ENCODE measurements around the gene RNF115. TPM values are rescaled to one million over a fixed set of nuclear protein-coding genes. Genes with fewer than 3 reads are reported as not detected.
"Not testable (repeated sequence)": the region's sequence is repeated elsewhere in the genome, so short reads cannot be mapped to it uniquely, and the experiment has no call there.

RNF115 gene
- total RNA-seq, 1 donor from 2014 or later: 15.5 TPM

DNA sequence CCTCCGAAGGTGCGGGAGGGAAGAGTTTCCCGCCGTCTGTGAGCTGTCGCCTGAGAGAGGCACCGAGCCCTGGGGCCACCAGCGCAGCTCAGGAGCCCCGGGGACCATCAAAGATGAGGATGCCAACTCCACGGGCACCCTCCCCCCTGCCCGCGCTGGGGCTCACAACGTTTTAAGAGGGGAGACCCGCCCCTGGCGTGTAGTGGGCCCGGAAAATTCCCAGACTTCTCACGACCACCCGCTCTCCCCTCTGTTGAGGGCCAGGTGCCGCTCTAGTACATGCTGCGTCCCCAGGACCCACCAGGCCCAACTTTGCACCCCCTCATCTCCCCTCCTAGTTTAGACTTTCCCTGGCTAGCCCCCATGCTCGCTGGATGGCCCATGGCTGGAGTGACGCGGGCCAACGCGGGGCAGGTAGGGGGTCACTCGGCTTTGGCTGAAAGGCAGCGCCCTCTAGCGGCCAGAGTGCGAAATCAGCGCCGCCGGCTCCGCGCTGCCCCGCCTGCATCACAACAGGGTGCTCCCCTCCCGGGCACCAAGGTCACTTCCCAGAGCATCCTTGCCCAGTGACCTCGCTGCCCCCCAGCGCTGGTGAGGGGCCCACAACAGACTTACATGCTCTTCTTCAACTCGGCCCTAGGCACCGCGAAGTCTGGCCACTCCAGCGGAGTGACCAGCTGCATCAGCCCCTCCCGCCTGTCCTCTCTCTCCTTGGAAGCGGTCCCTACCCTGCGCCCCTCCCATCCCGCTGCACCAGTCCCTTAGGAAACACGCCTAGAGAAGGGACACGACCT, 102.8 kb downstream of the RNF115 start:
- peak; percentile 93 for DNase-seq
- H3K4me1 Mint-ChIP-seq: peaks cover 17% of the 10 kb centered on the region
- intact Hi-C loops (cut with micrococcal nuclease): loop anchor here (10.0 kb wide), 1 partner anchor 126 kb away; no protein-coding TSS in a partner anchor
- H3K36me3 Mint-ChIP-seq (ENCODE audit: low read depth): no peaks in the 10 kb centered on the region
- peaks cover 24% of the 10 kb centered on the region for H3K27me3 Mint-ChIP-seq
- H3K27ac Mint-ChIP-seq: no peak overlapping the region
- H3K9me3 Mint-ChIP-seq: no peaks in the 10 kb centered on the region
- peak overlapping the region; percentile 79 for H3K4me3 Mint-ChIP-seq

DNA sequence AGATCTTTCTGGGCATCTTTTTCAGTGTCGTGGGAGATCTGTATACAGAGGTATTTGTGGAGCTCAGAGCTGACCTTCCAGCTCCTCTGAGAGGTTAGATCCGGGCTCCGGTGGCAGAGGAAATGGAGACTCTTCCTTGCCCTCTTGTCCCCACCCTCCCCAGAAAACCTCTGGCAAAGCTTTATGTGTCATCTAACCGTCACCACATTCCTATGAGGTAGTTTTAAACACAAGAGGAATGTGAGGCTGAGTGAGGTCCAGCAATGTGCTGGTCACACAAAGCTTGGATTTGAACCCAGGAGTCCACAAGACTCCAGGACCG, 103.4 kb downstream of the RNF115 start:
- peak overlapping the region; percentile 79 for H3K4me3 Mint-ChIP-seq
- H3K4me1 Mint-ChIP-seq: peaks cover 17% of the 10 kb centered on the region
- H3K27ac Mint-ChIP-seq: no peak overlapping the region
- no peaks in the 10 kb centered on the region for H3K36me3 Mint-ChIP-seq (ENCODE audit: low read depth)
- H3K9me3 Mint-ChIP-seq: no peaks in the 10 kb centered on the region
- H3K27me3 Mint-ChIP-seq: peaks cover 24% of the 10 kb centered on the region
- intact Hi-C loops (cut with micrococcal nuclease): loop anchor here (10.0 kb wide), 1 partner anchor 126 kb away; no protein-coding TSS in a partner anchor
- DNase-seq: no peak

DNA sequence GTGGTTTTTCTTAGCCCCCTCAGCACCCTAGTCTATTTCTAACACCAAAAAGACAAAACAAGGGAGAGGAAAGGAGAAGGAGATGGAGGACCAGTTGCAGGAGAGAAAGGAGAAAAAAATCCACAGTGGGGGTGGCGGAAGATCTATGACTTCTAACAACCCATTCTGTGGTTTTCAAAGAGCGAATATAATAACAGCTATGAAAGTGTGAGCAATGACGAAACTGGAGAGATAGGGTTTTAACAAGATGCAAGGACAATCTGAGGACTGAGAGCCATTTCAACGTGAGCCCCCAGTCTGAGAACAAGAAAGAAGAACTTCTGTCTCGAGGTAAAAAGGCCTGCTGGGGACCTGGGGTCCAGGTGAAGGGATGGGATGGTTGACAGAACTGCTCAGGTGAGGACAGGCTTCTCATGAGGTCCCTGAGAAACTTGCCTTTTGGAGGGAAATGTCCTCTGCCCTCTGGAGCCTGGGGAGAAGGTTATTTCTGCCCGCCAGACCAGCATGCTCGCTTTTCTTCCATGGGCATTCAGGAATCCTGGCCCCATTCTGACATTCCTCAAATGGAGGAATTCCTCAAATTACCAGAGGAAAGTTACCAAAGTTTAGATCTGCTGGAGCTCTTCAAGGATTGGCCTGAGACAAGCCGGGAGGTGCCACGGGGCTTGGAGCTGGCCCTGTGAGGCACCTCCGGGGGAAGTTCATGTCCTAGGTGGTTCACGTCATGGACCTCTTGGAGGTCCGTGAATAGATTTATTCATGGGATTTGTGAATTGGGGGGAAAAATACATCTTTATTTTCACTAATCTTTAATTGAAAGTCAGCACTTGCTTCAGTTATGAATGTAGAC, 104.4 kb downstream of the RNF115 start, which contains the start of gene CD160:
Gene CD160 (plus strand): TSS at position 270 of the 850 bp plus-strand sequence. CDS start 8,829 bp downstream, outside the sequence.
- DNase-seq: no peak
- Mint-ChIP-seq H3K36me3 (ENCODE audit: low read depth) (no peaks in the 10 kb centered on the region), H3K9me3 (no peaks in the 10 kb centered on the region), H3K4me3 (no peak within 1 kb of the TSS), H3K27ac (no peak within 1 kb of the TSS), H3K4me1 (peaks cover 17% of the 10 kb centered on the region), H3K27me3 (peaks cover 26% of the 10 kb centered on the region)
- intact Hi-C loops (cut with micrococcal nuclease): loop anchor here (10.0 kb wide), 1 partner anchor 125 kb away; no protein-coding TSS in a partner anchor

DNA sequence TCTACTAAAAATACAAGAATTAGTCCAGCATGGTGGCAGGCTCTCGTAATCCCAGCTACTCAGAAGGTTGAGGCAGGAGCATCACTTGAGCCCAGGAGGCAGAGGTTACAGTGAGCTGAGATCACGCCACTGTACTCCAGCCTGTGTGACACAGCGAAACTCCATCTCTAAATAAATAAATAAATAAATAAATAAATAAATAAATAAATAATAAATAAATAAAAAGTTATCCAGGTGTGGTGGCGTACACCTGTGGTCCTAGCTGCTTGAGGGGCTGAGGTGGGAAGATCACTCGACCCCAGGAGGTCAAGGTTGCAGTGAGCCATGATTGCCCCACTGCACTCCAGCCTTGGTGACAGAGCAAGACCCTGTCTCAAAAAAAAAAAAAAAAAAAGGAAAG, 105.4 kb downstream of the RNF115 start:
- H3K4me3 Mint-ChIP-seq; H3K9me3 Mint-ChIP-seq; H3K27ac Mint-ChIP-seq; intact Hi-C loops (cut with micrococcal nuclease); DNase-seq; H3K36me3 Mint-ChIP-seq (ENCODE audit: low read depth): not testable (repeated sequence)
- peaks cover 26% of the 10 kb centered on the region for H3K27me3 Mint-ChIP-seq
- H3K4me1 Mint-ChIP-seq: peaks cover 17% of the 10 kb centered on the region

DNA sequence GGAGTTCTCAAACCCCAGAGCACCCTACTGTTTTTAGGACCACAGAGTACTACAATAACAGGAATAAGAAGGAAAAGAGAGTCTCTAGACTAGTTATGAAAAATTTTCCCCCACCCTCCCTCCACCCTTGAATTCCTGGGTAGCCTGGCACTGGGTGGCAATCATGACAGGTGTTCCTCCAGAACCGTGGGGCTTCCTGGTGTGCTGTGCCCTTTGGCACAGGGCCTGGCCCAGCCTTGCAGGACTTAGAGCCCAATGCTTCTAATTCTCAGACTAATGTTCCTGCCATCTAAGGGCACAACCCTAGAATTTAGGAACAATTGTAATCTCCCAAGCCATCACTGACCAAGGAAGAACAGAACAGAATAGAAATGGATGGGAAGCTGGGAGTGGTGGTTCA, 106.1 kb downstream of the RNF115 start:
- intact Hi-C loops (cut with micrococcal nuclease): no loop called here
- H3K36me3 Mint-ChIP-seq (ENCODE audit: low read depth): no peaks in the 10 kb centered on the region
- no peak overlapping the region for H3K27ac Mint-ChIP-seq
- H3K4me3 Mint-ChIP-seq: no peak overlapping the region
- peaks cover 23% of the 10 kb centered on the region for H3K27me3 Mint-ChIP-seq
- H3K4me1 Mint-ChIP-seq: peaks cover 17% of the 10 kb centered on the region
- no peaks in the 10 kb centered on the region for H3K9me3 Mint-ChIP-seq
- no peak for DNase-seq

- DNase-seq: no peak
- peaks cover 17% of the 10 kb centered on the region for H3K4me1 Mint-ChIP-seq
- H3K4me3 Mint-ChIP-seq: no peak overlapping the region
- H3K27ac Mint-ChIP-seq: no peak overlapping the region
- H3K27me3 Mint-ChIP-seq: peaks cover 17% of the 10 kb centered on the region
- intact Hi-C loops (cut with micrococcal nuclease): no loop called here
- no peaks in the 10 kb centered on the region for H3K36me3 Mint-ChIP-seq (ENCODE audit: low read depth)
- no peaks in the 10 kb centered on the region for H3K9me3 Mint-ChIP-seq
Observed at GRCh38 chr1:145716641-145717345, 107.1 kb downstream of the RNF115 start.

GRCh38 chr1:145714524-145715111, 109.3 kb downstream of the RNF115 start:
- Mint-ChIP-seq H3K27me3 (peaks cover 7% of the 10 kb centered on the region), H3K4me1 (peaks cover 4% of the 10 kb centered on the region), H3K36me3 (ENCODE audit: low read depth) (no peaks in the 10 kb centered on the region), H3K9me3 (no peaks in the 10 kb centered on the region), H3K27ac (no peak overlapping the region), H3K4me3 (no peak overlapping the region)
- DNase-seq: no peak
- intact Hi-C loops (cut with micrococcal nuclease): no loop called here

- H3K27me3 Mint-ChIP-seq: peaks cover 13% of the 10 kb centered on the region
- H3K36me3 Mint-ChIP-seq (ENCODE audit: low read depth): no peaks in the 10 kb centered on the region
- no peak overlapping the region for H3K27ac Mint-ChIP-seq
- no peaks in the 10 kb centered on the region for H3K4me1 Mint-ChIP-seq
- intact Hi-C loops (cut with micrococcal nuclease): no loop called here
- H3K4me3 Mint-ChIP-seq: no peak overlapping the region
- H3K9me3 Mint-ChIP-seq: no peaks in the 10 kb centered on the region
- no peak for DNase-seq
Observed at GRCh38 chr1:145711213-145711651, 112.7 kb downstream of the RNF115 start.

DNA sequence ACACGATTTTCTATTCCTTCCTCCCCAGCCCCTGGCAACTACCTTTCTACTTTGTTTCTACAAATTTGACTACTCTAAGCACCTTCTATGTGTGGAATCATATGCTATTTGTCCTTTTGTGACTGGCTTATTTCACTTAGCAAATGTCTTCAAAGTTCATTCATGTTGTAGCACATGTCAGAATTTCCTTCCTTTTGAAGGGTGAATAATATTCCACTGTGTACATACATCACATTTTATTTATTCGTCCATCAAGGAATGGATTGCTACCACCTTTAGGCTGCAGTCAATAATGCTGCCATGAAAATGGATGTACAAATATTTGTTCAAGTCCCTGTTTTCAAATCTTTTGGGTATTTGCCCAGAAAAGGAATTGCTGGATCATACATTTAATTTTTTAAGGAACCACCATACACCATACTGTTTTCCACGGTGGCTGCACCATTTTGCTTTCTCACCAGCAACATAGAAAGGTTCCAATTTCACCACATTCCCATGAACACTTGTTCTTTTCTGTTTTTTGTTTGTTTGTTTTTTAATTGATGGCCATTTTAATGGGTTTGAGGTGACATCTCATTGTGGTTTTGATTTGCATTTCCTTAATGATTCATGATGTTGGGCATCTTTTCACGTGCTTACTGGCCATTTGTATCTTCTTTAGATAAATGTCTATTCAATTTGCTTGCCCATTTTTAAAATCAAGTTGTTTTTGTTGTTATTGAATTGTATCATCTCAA, 113.4 kb downstream of the RNF115 start:
- intact Hi-C loops (cut with micrococcal nuclease): no loop called here
- Mint-ChIP-seq H3K27me3 (peaks cover 15% of the 10 kb centered on the region), H3K36me3 (ENCODE audit: low read depth) (no peaks in the 10 kb centered on the region), H3K4me1 (no peaks in the 10 kb centered on the region), H3K4me3 (no peak overlapping the region), H3K27ac (no peak overlapping the region), H3K9me3 (no peaks in the 10 kb centered on the region)
- no peak for DNase-seq

- Mint-ChIP-seq H3K4me3 (no peak overlapping the region), H3K4me1 (no peaks in the 10 kb centered on the region), H3K27ac (no peak overlapping the region), H3K27me3 (peaks cover 27% of the 10 kb centered on the region), H3K36me3 (ENCODE audit: low read depth) (no peaks in the 10 kb centered on the region), H3K9me3 (no peaks in the 10 kb centered on the region)
- intact Hi-C loops (cut with micrococcal nuclease): no loop called here
- no peak for DNase-seq
Observed at GRCh38 chr1:145708063-145708462, 115.8 kb downstream of the RNF115 start.

- no peaks in the 10 kb centered on the region for H3K4me1 Mint-ChIP-seq
- H3K4me3 Mint-ChIP-seq: no peak within 1 kb of the TSS
- peaks cover 27% of the 10 kb centered on the region for H3K27me3 Mint-ChIP-seq
- intact Hi-C loops (cut with micrococcal nuclease): no loop called here
- DNase-seq: no peak
- no peaks in the 10 kb centered on the region for H3K9me3 Mint-ChIP-seq
- no peak within 1 kb of the TSS for H3K27ac Mint-ChIP-seq
- H3K36me3 Mint-ChIP-seq (ENCODE audit: low read depth): no peaks in the 10 kb centered on the region
Observed at GRCh38 chr1:145707183-145707867, 116.6 kb downstream of the RNF115 start, which contains the start of gene PDZK1. PDZK1 (minus strand) TSS chr1:145707368; CDS start chr1:145688021, 19,347 bp downstream.

DNA sequence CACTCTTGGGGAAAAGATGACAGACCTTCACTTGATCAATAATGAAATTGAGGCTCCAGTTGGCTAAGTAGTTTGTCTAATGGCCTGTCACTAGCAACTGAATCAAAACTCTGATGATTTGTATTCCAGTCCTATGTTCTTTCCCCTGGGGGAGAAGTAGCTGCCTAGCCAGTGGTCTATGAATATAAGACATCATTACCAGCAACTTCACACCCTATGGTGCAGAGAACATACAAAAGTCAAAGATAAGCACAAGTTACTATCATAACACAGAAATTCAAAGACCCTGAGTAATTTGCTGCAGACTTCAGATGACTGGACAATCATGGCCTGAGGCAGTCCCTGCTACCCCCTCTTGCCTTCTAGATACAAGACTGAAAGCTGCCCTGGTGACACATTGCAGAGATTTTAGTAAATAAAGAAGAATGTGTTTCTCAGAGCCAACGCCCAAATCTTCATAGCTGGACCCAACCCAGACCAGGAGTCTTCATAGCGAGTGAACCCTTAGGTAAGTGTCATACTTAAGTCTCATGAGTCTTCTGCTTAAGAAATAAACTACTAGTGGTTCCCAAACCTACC, 117.7 kb downstream of the RNF115 start:
- intact Hi-C loops (cut with micrococcal nuclease): no loop called here
- Mint-ChIP-seq H3K4me1 (no peaks in the 10 kb centered on the region), H3K4me3 (no peak overlapping the region), H3K27me3 (peaks cover 33% of the 10 kb centered on the region), H3K36me3 (ENCODE audit: low read depth) (no peaks in the 10 kb centered on the region), H3K27ac (no peak overlapping the region), H3K9me3 (no peaks in the 10 kb centered on the region)
- DNase-seq: no peak

Measured in activated CD4-positive, alpha-beta T cell treated with anti-CD3 and anti-CD28 coated beads, Interleukin-2, amount 10 ng/mL, durations not matched to agents 24 days and 14 days (primary cell).